ENCODE measurements around the gene ESRRA. TPM values are rescaled to one million over a fixed set of nuclear protein-coding genes. Genes with fewer than 3 reads are reported as not detected.
A peak's percentile ranks its signal among the peaks of the same experiment; 100 is the strongest.

The ESRRA gene
- total and polyA plus RNA-seq, 2 of the 13 experiments (the other 11 are each of a cell fraction or from before 2014, with no cell fraction given): 18.1 to 36.3 TPM

DNA sequence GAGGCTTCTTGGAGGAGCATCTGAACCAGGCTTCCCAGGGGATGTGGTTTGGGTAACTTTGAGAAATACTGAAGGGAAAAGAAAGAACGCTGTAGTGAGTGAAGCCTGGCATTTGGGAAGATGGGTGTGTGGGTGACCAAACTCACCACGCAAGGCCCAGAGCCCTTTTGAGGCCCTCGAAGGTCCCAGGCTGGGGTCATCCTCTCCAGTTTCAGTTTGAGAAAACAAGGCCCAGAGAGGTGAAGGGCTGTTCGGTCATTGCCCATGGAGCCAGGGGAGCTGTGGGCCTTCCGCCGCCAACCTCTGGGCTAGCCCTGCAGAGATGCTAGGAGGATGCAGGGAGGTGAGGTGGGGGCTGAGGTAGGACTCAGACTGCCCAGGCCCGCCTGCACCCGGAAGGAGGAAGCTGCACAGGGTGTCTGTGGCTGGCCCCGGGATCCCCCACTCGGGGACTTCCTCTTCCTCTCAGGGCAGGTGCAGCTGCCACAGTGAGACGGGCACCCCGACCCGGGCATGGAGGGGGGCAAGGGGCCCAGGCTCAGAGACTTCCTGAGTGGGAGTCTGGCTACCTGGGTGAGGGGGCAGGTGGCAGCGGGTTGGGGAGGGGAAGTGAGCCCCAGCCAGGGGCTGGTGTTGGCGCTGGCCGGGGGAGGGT lies 34.6 kb downstream of the ESRRA start, which contains the start of gene CCDC88B (continued):
- TF ChIP-seq HOXA7 (CRISPR knock-in tag; IDR thresholded peaks at IDR 0.05): no peak
- TF ChIP-seq, protein P1, sequence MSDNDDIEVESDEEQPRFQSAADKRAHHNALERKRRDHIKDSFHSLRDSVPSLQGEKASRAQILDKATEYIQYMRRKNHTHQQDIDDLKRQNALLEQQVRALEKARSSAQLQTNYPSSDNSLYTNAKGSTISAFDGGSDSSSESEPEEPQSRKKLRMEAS (IDR thresholded peaks at IDR 0.05): no peak

GRCh38 chr11:64340671-64341335 lies 35.5 kb downstream of the ESRRA start:
- ChIA-PET POLR2A (interaction anchor here (0.7 to 2.7 kb wide), 3 partner anchors 14 to 156 kb away, joined by 3 to 13 read pairs (median 10); partner anchors contain the start of genes PRDX5, STIP1 and TRMT112), CTCF (ENCODE audit: low intra/inter-chr PET ratio, low total read pairs) (interaction anchor here (0.8 kb wide), 1 partner anchor 15 kb away, joined by 3 read pairs; no protein-coding TSS in a partner anchor)
- Histone ChIP-seq H3K9me3 (ENCODE audit: low read length) (no peaks in the 10 kb centered on the region), H3K4me2 (ENCODE audit: low read depth, low read length) (peak overlapping the region; percentile 55), H3K4me1 (ENCODE audit: insufficient read depth, low read length) (peaks cover 34% of the 10 kb centered on the region), H3K79me2 (ENCODE audit: insufficient read depth, low read length) (no peaks in the 10 kb centered on the region), H3K9ac (ENCODE audit: insufficient read depth, low read depth, low read length) (no peak overlapping the region), H2AFZ (ENCODE audit: low read length) (no peak overlapping the region), H3K27me3 (ENCODE audit: control insufficient read depth in 1 of 2, insufficient read depth in 2 of 2, low read length in 2 of 2) (peaks cover 3 to 43% of the 10 kb centered on the region in 2 experiments; a peak in 4 of 5 replicates), H3K4me3 (replicated peaks in 1 of 3; ENCODE audit: insufficient read depth in 1 of 3, low read depth in 2 of 3, low read length in 3 of 3) (peak overlapping the region; percentile 12 to 58 (median 27); a peak in 1 of 6 replicates), H3K36me3 (replicated peaks in 1 of 2; ENCODE audit: control insufficient read depth in 1 of 2, insufficient read depth in 2 of 2, low read length in 2 of 2) (no peaks in the 10 kb centered on the region), H4K20me1 (ENCODE audit: insufficient read depth, low read length) (no peaks in the 10 kb centered on the region), H3K27ac (ENCODE audit: extremely low read length, insufficient read depth, low read length) (no peak overlapping the region)
- peak; percentile 51; the same call in 1 of the 2 replicates for TF ChIP-seq ZNF652 (CRISPR knock-in tag; IDR thresholded peaks at IDR 0.05; ENCODE audit: borderline replicate concordance, low read depth)
- no peak for TF ChIP-seq MAF1 (CRISPR knock-in tag; IDR thresholded peaks at IDR 0.05; ENCODE audit: borderline replicate concordance)
- TF ChIP-seq SAP130 (CRISPR knock-in tag; IDR thresholded peaks at IDR 0.05; ENCODE audit: low read depth): no peak
- 0 out of 2 replicates have a peak, but pooled peaks have one; percentile 60 for TF ChIP-seq ZBTB33 (CRISPR knock-in tag; IDR thresholded peaks at IDR 0.05)
- TF ChIP-seq, protein P2, sequence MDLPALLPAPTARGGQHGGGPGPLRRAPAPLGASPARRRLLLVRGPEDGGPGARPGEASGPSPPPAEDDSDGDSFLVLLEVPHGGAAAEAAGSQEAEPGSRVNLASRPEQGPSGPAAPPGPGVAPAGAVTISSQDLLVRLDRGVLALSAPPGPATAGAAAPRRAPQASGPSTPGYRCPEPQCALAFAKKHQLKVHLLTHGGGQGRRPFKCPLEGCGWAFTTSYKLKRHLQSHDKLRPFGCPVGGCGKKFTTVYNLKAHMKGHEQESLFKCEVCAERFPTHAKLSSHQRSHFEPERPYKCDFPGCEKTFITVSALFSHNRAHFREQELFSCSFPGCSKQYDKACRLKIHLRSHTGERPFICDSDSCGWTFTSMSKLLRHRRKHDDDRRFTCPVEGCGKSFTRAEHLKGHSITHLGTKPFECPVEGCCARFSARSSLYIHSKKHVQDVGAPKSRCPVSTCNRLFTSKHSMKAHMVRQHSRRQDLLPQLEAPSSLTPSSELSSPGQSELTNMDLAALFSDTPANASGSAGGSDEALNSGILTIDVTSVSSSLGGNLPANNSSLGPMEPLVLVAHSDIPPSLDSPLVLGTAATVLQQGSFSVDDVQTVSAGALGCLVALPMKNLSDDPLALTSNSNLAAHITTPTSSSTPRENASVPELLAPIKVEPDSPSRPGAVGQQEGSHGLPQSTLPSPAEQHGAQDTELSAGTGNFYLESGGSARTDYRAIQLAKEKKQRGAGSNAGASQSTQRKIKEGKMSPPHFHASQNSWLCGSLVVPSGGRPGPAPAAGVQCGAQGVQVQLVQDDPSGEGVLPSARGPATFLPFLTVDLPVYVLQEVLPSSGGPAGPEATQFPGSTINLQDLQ (CRISPR knock-in tag; IDR thresholded peaks at IDR 0.05): no peak
- ATAC-seq: peak; percentile 30
- WGBS (ENCODE audit: low lambda C conversion rate): 26% methylated on average over 21 of the region's 33 CpGs
- no peak for FAIRE-seq
- in situ Hi-C loops (cut with HindIII; ENCODE audit: extremely low pct_ligation_motif_present, low pct_unique_long_range_greater_than_20kb): no loop called here
- intact Hi-C loops (cut with micrococcal nuclease; ENCODE audit: unreplicated experiment): no loop called here
- no peak for DNase-seq (ENCODE audit: low spot score)
- no TSS peak for BruUV-seq (replicated peaks)
